Mesenchymal stem cell (in vitro differentiated cells and primary cell): ENCODE data around the gene SLC45A2.

Experiments
- DNase-seq: peaks from one replicate; pipeline ENCODE4 v3.0.0-alpha.2; 2013
- H2AFZ ChIP-seq: one replicate; pipeline ENCODE4 v1.6.1; 2013; ENCODE audit warnings: low read depth, mild to moderate bottlenecking, control low read depth, inconsistent platforms, low read length, moderate library complexity
- H2AK5ac ChIP-seq: 2 replicates; pipeline ENCODE4 v1.6.1; 2013; ENCODE audit warnings: low read length, moderate library complexity, mild to moderate bottlenecking, inconsistent platforms; ENCODE audit not compliant: severe bottlenecking
- H2BK120ac ChIP-seq: one replicate; pipeline ENCODE4 v1.6.1; 2013; ENCODE audit warnings: low read depth, mild to moderate bottlenecking, inconsistent platforms, low read length, moderate library complexity
- H2BK12ac ChIP-seq, 2 experiments: one replicate each; pipeline ENCODE4 v1.6.1; 2013; ENCODE audit warnings: inconsistent platforms in 2 of 2, low read length in 2 of 2, mild to moderate bottlenecking in 2 of 2, moderate library complexity in 2 of 2, control low read depth in 1 of 2
- H2BK15ac ChIP-seq: one replicate; pipeline ENCODE4 v1.6.1; 2013; ENCODE audit warnings: mild to moderate bottlenecking, low read depth, inconsistent platforms; ENCODE audit not compliant: poor library complexity, severe bottlenecking
- H2BK5ac ChIP-seq: 2 replicates; pipeline ENCODE4 v1.6.1; 2013; ENCODE audit warnings: low read depth, mild to moderate bottlenecking, low read length, control low read depth, inconsistent platforms; ENCODE audit not compliant: poor library complexity, severe bottlenecking
- H3K14ac ChIP-seq, 2 experiments: one replicate each; pipeline ENCODE4 v1.6.1; 2013; ENCODE audit warnings: inconsistent platforms in 2 of 2, low read length in 2 of 2, control low read depth in 1 of 2, mild to moderate bottlenecking in 1 of 2, moderate library complexity in 1 of 2
- H3K18ac ChIP-seq, 2 experiments: one replicate each; pipeline ENCODE4 v1.6.1; 2013; ENCODE audit warnings: inconsistent platforms in 2 of 2, low read length in 2 of 2, control low read depth in 1 of 2, low read depth in 1 of 2, mild to moderate bottlenecking in 1 of 2
- H3K23ac ChIP-seq, 2 experiments: one replicate each; pipeline ENCODE4 v1.6.1; 2013; ENCODE audit warnings: inconsistent platforms in 2 of 2, low read length in 2 of 2, mild to moderate bottlenecking in 2 of 2, moderate library complexity in 2 of 2, control low read depth in 1 of 2
- H3K27ac ChIP-seq: 2 replicates; pipeline ENCODE4 v1.5.1; 2013; ENCODE audit warnings: mild to moderate bottlenecking, moderate library complexity, low read length, control low read depth, inconsistent platforms; ENCODE audit not compliant: poor library complexity, severe bottlenecking
- H3K27me3 ChIP-seq, 2 experiments: 2 replicates each; pipeline versions ENCODE4 v1.6.1 to v1.7.0; 2013; ENCODE audit warnings: low read length in 2 of 2, mild to moderate bottlenecking in 2 of 2, moderate library complexity in 2 of 2, control low read depth in 1 of 2, inconsistent platforms in 1 of 2; ENCODE audit not compliant: control insufficient read depth in 1 of 2, insufficient read depth in 1 of 2
- H3K36me3 ChIP-seq, 2 experiments: 2 replicates each; pipeline versions ENCODE4 v1.6.1 to v1.7.0; 2013; ENCODE audit warnings: low read length in 2 of 2, control low read depth in 1 of 2, inconsistent platforms in 1 of 2, low read depth in 1 of 2, mild to moderate bottlenecking in 1 of 2; ENCODE audit not compliant: insufficient read depth in 2 of 2, control insufficient read depth in 1 of 2
- H3K4ac ChIP-seq, 2 experiments: one replicate each; pipeline ENCODE4 v1.6.1; 2013; ENCODE audit warnings: inconsistent platforms in 2 of 2, low read length in 2 of 2, mild to moderate bottlenecking in 2 of 2, moderate library complexity in 2 of 2, control low read depth in 1 of 2, low read depth in 1 of 2
- H3K4me1 ChIP-seq: 2 replicates; pipeline ENCODE4 v1.6.1; 2013; ENCODE audit warnings: low read depth, low read length, control low read depth; ENCODE audit not compliant: control insufficient read depth, insufficient read depth
- H3K4me2 ChIP-seq: 2 replicates; pipeline ENCODE4 v1.6.1; 2013; ENCODE audit warnings: low read length, mild to moderate bottlenecking, inconsistent platforms; ENCODE audit not compliant: poor library complexity, severe bottlenecking
- H3K4me3 ChIP-seq, 2 experiments: 2 replicates each; pipeline versions ENCODE4 v1.5.1 to v1.7.0; 2013; ENCODE audit warnings: low read length in 2 of 2, mild to moderate bottlenecking in 2 of 2, control low read depth in 1 of 2, low read depth in 1 of 2; ENCODE audit not compliant: insufficient read depth in 1 of 2
- H3K79me1 ChIP-seq: replicated peaks from 2 replicates; pipeline ENCODE4 v1.6.1; 2013; ENCODE audit warnings: mild to moderate bottlenecking, control low read depth, low read length, inconsistent platforms; ENCODE audit not compliant: poor library complexity, severe bottlenecking
- H3K9ac ChIP-seq: 2 replicates; pipeline ENCODE4 v1.7.0; 2013; ENCODE audit warnings: mild to moderate bottlenecking, low read length, moderate library complexity
- H3K9me3 ChIP-seq: 2 replicates; pipeline ENCODE4 v1.7.0; 2013; ENCODE audit warnings: mild to moderate bottlenecking, low read length; ENCODE audit not compliant: control insufficient read depth
- H4K8ac ChIP-seq: one replicate; pipeline ENCODE4 v1.6.1; 2013; ENCODE audit warnings: inconsistent platforms, mild to moderate bottlenecking, low read length, moderate library complexity
- H4K91ac ChIP-seq: one replicate; pipeline ENCODE4 v1.6.1; 2013; ENCODE audit warnings: mild to moderate bottlenecking, low read length, inconsistent platforms
- WGBS: methylation state at CpG from one replicate; pipeline ENCODE4 v1.1.7; 2013; ENCODE audit warnings: mixed read lengths; 5-methylcytosine and 5-hydroxymethylcytosine counted together

SLC45A2 gene

GRCh38 chr5:33936004-33936380 lies 48.5 kb downstream of the SLC45A2 start:
- WGBS = 1% methylated on average over 30 of the region's 30 CpGs

GRCh38 chr5:33934176-33934575 lies 50.3 kb downstream of the SLC45A2 start:
- Histone ChIP-seq H3K9ac (no peak overlapping the region), H3K4me3 (no peak overlapping the region), H2BK5ac (no peak overlapping the region), H3K14ac (no peak overlapping the region), H2BK15ac (no peak overlapping the region), H3K4ac (no peak overlapping the region), H2BK12ac (no peak overlapping the region), H3K23ac (no peak overlapping the region), H2AK5ac (no peak overlapping the region), H4K91ac (no peak overlapping the region), H2BK120ac (no peak overlapping the region), H4K8ac (no peak overlapping the region), H3K18ac (no peak overlapping the region), H3K4me1 (peaks cover 8% of the 10 kb centered on the region), H2AFZ (no peak overlapping the region), H3K79me1 (no peaks in the 10 kb centered on the region), H3K27ac (no peak overlapping the region), H3K9me3 (no peaks in the 10 kb centered on the region), H3K4me2 (no peak overlapping the region), H3K36me3 (no peaks in the 10 kb centered on the region), H3K27me3 (peaks cover 11 to 29% of the 10 kb centered on the region in 2 experiments)
- peak; percentile 22 for DNase-seq
- WGBS = 33% methylated on average over 1 of the region's 1 CpG

More at GRCh38 chr5:33936004-33936380, 48.5 kb downstream of the SLC45A2 start:
- Histone ChIP-seq H4K91ac (no peak overlapping the region), H3K79me1 (no peaks in the 10 kb centered on the region), H2AK5ac (no peak overlapping the region), H3K18ac (no peak overlapping the region), H2BK120ac (no peak overlapping the region), H3K14ac (no peak overlapping the region), H3K36me3 (no peaks in the 10 kb centered on the region), H3K9me3 (no peaks in the 10 kb centered on the region), H3K27me3 (peaks cover 16 to 42% of the 10 kb centered on the region in 2 experiments), H2BK15ac (no peak overlapping the region), H3K23ac (no peak overlapping the region), H2AFZ (no peak overlapping the region), H3K4me1 (peaks cover 8% of the 10 kb centered on the region), H3K4me3 (peak overlapping the region; percentile 51 to 85), H2BK12ac (no peak overlapping the region), H3K9ac (no peak overlapping the region), H3K27ac (no peak overlapping the region), H4K8ac (no peak overlapping the region), H3K4me2 (peak overlapping the region; percentile 97), H2BK5ac (no peak overlapping the region), H3K4ac (no peak overlapping the region)
- DNase-seq = peak; percentile 72

- Histone ChIP-seq H4K8ac (no peak overlapping the region), H3K9ac (no peak overlapping the region), H3K27me3 (peaks cover 8 to 27% of the 10 kb centered on the region in 2 experiments), H3K4ac (no peak overlapping the region), H3K27ac (no peak overlapping the region), H2AK5ac (no peak overlapping the region), H4K91ac (no peak overlapping the region), H3K23ac (no peak overlapping the region), H2BK5ac (no peak overlapping the region), H3K9me3 (no peaks in the 10 kb centered on the region), H3K36me3 (no peaks in the 10 kb centered on the region), H2BK15ac (no peak overlapping the region), H3K18ac (no peak overlapping the region), H3K14ac (no peak overlapping the region), H2BK120ac (no peak overlapping the region), H2BK12ac (no peak overlapping the region), H3K4me3 (no peak overlapping the region), H3K4me2 (no peak overlapping the region), H3K4me1 (peaks cover 8% of the 10 kb centered on the region), H3K79me1 (no peaks in the 10 kb centered on the region), H2AFZ (no peak overlapping the region)
- WGBS = 91% methylated on average over 3 of the region's 3 CpGs
- DNase-seq = no peak
Measured at GRCh38 chr5:33933723-33934169, 50.7 kb downstream of the SLC45A2 start.

- Histone ChIP-seq H3K18ac (no peak overlapping the region), H3K27me3 (peaks cover 0 to under 1% of the 10 kb centered on the region in 2 experiments), H2BK12ac (no peak overlapping the region), H2BK15ac (no peak overlapping the region), H3K4me1 (peaks cover 2% of the 10 kb centered on the region), H3K27ac (no peak overlapping the region), H2BK5ac (no peak overlapping the region), H3K9me3 (no peaks in the 10 kb centered on the region), H4K91ac (no peak overlapping the region), H3K23ac (no peak overlapping the region), H3K79me1 (no peaks in the 10 kb centered on the region), H3K9ac (no peak overlapping the region), H2AK5ac (no peak overlapping the region), H3K4ac (no peak overlapping the region), H2AFZ (no peak overlapping the region), H3K14ac (no peak overlapping the region), H3K36me3 (no peaks in the 10 kb centered on the region), H4K8ac (no peak overlapping the region), H2BK120ac (no peak overlapping the region), H3K4me3 (no peak overlapping the region), H3K4me2 (no peak overlapping the region)
- DNase-seq = no peak
- 84% methylated on average over 5 of the region's 5 CpGs for whole genome bisulfite sequencing
Measured at GRCh38 chr5:33931136-33931535, 53.4 kb downstream of the SLC45A2 start.
